GM18526 (cell line): ENCODE results near the gene MAPK1.

Experiments
- POLR2A ChIP-seq: IDR thresholded peaks from 3 replicates; pipeline ENCODE4 v1.6.1; 2011; ENCODE audit not compliant: insufficient read length; ENCODE audit errors: extremely low read depth

Gene MAPK1

GRCh38 chr22:21764038-21764804 is 103.2 kb downstream of the MAPK1 start:
- no peak for TF ChIP-seq POLR2A

GRCh38 chr22:21762712-21763581 is 104.5 kb downstream of the MAPK1 start:
- TF ChIP-seq POLR2A, result no peak

- no peak for TF ChIP-seq POLR2A
Measured at GRCh38 chr22:21761994-21762680, 105.3 kb downstream of the MAPK1 start.

- no peak for TF ChIP-seq POLR2A
Measured at GRCh38 chr22:21761086-21761485, 106.4 kb downstream of the MAPK1 start.

GRCh38 chr22:21760640-21761039 is 106.8 kb downstream of the MAPK1 start:
- TF ChIP-seq POLR2A, result no peak

GRCh38 chr22:21759646-21760376 is 107.6 kb downstream of the MAPK1 start:
- TF ChIP-seq POLR2A, result no peak

GRCh38 chr22:21759093-21759492 is 108.4 kb downstream of the MAPK1 start:
- TF ChIP-seq POLR2A, result no peak

- TF ChIP-seq POLR2A, result no peak
Measured at GRCh38 chr22:21758091-21758864, 109.2 kb downstream of the MAPK1 start.

- no peak for TF ChIP-seq POLR2A
Measured at GRCh38 chr22:21755851-21756284, 111.6 kb downstream of the MAPK1 start.

- no peak for TF ChIP-seq POLR2A
Measured at GRCh38 chr22:21754523-21754922, 112.9 kb downstream of the MAPK1 start.

- TF ChIP-seq POLR2A, result no peak
Measured at GRCh38 chr22:21753374-21754111, 113.9 kb downstream of the MAPK1 start.

- no peak for TF ChIP-seq POLR2A
Measured at GRCh38 chr22:21752276-21752675, 115.2 kb downstream of the MAPK1 start.

- no peak for TF ChIP-seq POLR2A
Measured at GRCh38 chr22:21745948-21746347, 121.5 kb downstream of the MAPK1 start.
